Neural cell (in vitro differentiated cells): ENCODE data around the gene FAM53C. TPM values are rescaled to one million over a fixed set of nuclear protein-coding genes. Genes with fewer than 3 reads are reported as not detected.

Experiments
- H2AFZ ChIP-seq: fragments of 200-600, 300-800 bp; sonication (generic), shearing (Covaris generic); 2 replicates; pipeline ENCODE4 v1.6.0; 2014; ENCODE audit warnings: low read depth, mild to moderate bottlenecking, antibody characterized with exemption, low read length, moderate library complexity
- H3F3A ChIP-seq: fragments of 200-600 bp; shearing (Covaris generic); 2 replicates; pipeline ENCODE4 v1.6.1; 2016; ENCODE audit warnings: mild to moderate bottlenecking, moderate library complexity, mixed read lengths, antibody characterized with exemption, low read length; ENCODE audit not compliant: insufficient read depth, poor library complexity, severe bottlenecking
- H3K27ac ChIP-seq: fragments of 200-600, 300-800 bp; sonication (generic), shearing (Covaris generic); 2 replicates; pipeline ENCODE4 v1.5.1; 2014; ENCODE audit warnings: mild to moderate bottlenecking, low read length, moderate library complexity
- H3K27me3 ChIP-seq: fragments of 300-800, 200-600 bp; sonication (generic), shearing (Covaris generic); 2 replicates; pipeline ENCODE4 v1.6.0; 2014; ENCODE audit warnings: mild to moderate bottlenecking, low read depth, low read length, moderate library complexity; ENCODE audit not compliant: insufficient read depth
- H3K36me3 ChIP-seq: fragments of 300-800, 200-600 bp; sonication (generic), shearing (Covaris generic); 2 replicates; pipeline ENCODE4 v1.5.1; 2014; ENCODE audit warnings: mild to moderate bottlenecking, antibody characterized with exemption, low read length, moderate library complexity; ENCODE audit not compliant: insufficient read depth
- H3K4me2 ChIP-seq: fragments of 300-800, 200-600 bp; sonication (generic), shearing (Covaris generic); 2 replicates; pipeline ENCODE4 v1.6.0; 2014; ENCODE audit warnings: mild to moderate bottlenecking, low read length
- H3K4me3 ChIP-seq: fragments of 300-800, 200-600 bp; sonication (generic), shearing (Covaris generic); 2 replicates; pipeline ENCODE4 v1.5.1; 2014; ENCODE audit warnings: mild to moderate bottlenecking, low read length, moderate library complexity
- H3K79me2 ChIP-seq: fragments of 200-600 bp; shearing (Covaris generic); replicated peaks from 2 replicates; pipeline ENCODE4 v1.6.0; 2014; ENCODE audit warnings: mild to moderate bottlenecking, low read length, moderate library complexity; ENCODE audit not compliant: insufficient read depth
- H3K9ac ChIP-seq: fragments of 300-800, 200-600 bp; sonication (generic), shearing (Covaris generic); 2 replicates; pipeline ENCODE4 v1.6.1; 2016; ENCODE audit warnings: mild to moderate bottlenecking, low read length, mixed read lengths
- H3K9me2 ChIP-seq: fragments of 200-600 bp; shearing (Covaris generic); 2 replicates; pipeline ENCODE4 v1.6.1; 2016; ENCODE audit warnings: mild to moderate bottlenecking, low read length, mixed read lengths; ENCODE audit not compliant: insufficient read depth
- H3K9me3 ChIP-seq: fragments of 200-600, 300-800 bp; sonication (generic), shearing (Covaris generic); 2 replicates; pipeline ENCODE4 v1.6.1; 2016; ENCODE audit warnings: mild to moderate bottlenecking, mixed run types, low read length, moderate library complexity, mixed read lengths
- H4K20me1 ChIP-seq: fragments of 200-600 bp; shearing (Covaris generic); 2 replicates; pipeline ENCODE4 v1.6.1; 2016; ENCODE audit warnings: mild to moderate bottlenecking, mixed run types; ENCODE audit not compliant: insufficient read depth
- EP300 ChIP-seq: fragments of 450-650 bp; conservative IDR thresholded peaks from 2 replicates; pipeline ENCODE4 v1.6.1; 2014; ENCODE audit warnings: antibody characterized with exemption, mild to moderate bottlenecking, moderate library complexity; ENCODE audit not compliant: poor library complexity, severe bottlenecking
- EZH2 ChIP-seq: fragments of 200-600, 300-800 bp; shearing (Covaris generic), sonication (generic); IDR thresholded peaks from 2 replicates; pipeline ENCODE4 v1.6.1; 2014; ENCODE audit warnings: antibody characterized with exemption, low read length, borderline replicate concordance, mild to moderate bottlenecking; ENCODE audit not compliant: insufficient read depth, poor library complexity, severe bottlenecking
- MXI1 ChIP-seq: fragments of 450-650 bp; conservative IDR thresholded peaks from 2 replicates; pipeline ENCODE4 v1.6.1; 2014; ENCODE audit warnings: antibody characterized with exemption, mild to moderate bottlenecking; ENCODE audit not compliant: poor library complexity, severe bottlenecking
- POLR2AphosphoS5 ChIP-seq: IDR thresholded peaks from 2 replicates; pipeline ENCODE4 v1.6.1; 2012
- RAD21 ChIP-seq: fragments of 450-650 bp; conservative IDR thresholded peaks from 2 replicates; pipeline ENCODE4 v1.6.1; 2014; ENCODE audit warnings: antibody characterized with exemption, mild to moderate bottlenecking, moderate library complexity
- REST ChIP-seq: IDR thresholded peaks from 2 replicates; pipeline ENCODE4 v1.6.1; 2012; ENCODE audit warnings: borderline replicate concordance
- SMC3 ChIP-seq: fragments of 450-650 bp; conservative IDR thresholded peaks from 2 replicates; pipeline ENCODE4 v1.6.1; 2014; ENCODE audit warnings: antibody characterized with exemption, mild to moderate bottlenecking, moderate library complexity; ENCODE audit not compliant: poor library complexity
- TAF1 ChIP-seq: IDR thresholded peaks from 2 replicates; pipeline ENCODE4 v1.6.1; 2012; ENCODE audit warnings: low read depth
- polyA plus RNA-seq: library from polyadenylated mRNA; depleted of rRNA; stranded (reverse); fragments of >200 nt; gene quantifications from 2 replicates; pipeline ENCODE4 v1.2.3, GENCODE V29; 2014
- TF ChIP-seq, protein P1 (sequence below): fragments of 450-650 bp; IDR thresholded peaks from 2 replicates; pipeline ENCODE4 v1.5.1; 2014; ENCODE audit warnings: antibody characterized with exemption, mild to moderate bottlenecking, moderate library complexity; ENCODE audit not compliant: poor library complexity, severe bottlenecking

The FAM53C gene
- polyA plus RNA-seq, 1 donor from 2014 or later = 44.2 TPM

GRCh38 chr5:138303372-138303771, 34.7 kb upstream of the FAM53C start:
- Histone ChIP-seq H2AFZ (no peak overlapping the region), H3K9me3 (no peaks in the 10 kb centered on the region), H3K27me3 (no peaks in the 10 kb centered on the region), H3K36me3 (no peaks in the 10 kb centered on the region), H3K79me2 (no peaks in the 10 kb centered on the region), H3K4me2 (no peak overlapping the region), H3K4me3 (no peak overlapping the region), H4K20me1 (no peaks in the 10 kb centered on the region), H3K9ac (no peak overlapping the region), H3K27ac (no peak overlapping the region), H3F3A (no peaks in the 10 kb centered on the region), H3K9me2 (no peaks in the 10 kb centered on the region)
- TF ChIP-seq SMC3 (no peak), RAD21 (no peak), EP300 (no peak), MXI1 (no peak), REST (no peak), POLR2AphosphoS5 (no peak), EZH2 (no peak), TAF1 (no peak)
- TF ChIP-seq, protein P1, sequence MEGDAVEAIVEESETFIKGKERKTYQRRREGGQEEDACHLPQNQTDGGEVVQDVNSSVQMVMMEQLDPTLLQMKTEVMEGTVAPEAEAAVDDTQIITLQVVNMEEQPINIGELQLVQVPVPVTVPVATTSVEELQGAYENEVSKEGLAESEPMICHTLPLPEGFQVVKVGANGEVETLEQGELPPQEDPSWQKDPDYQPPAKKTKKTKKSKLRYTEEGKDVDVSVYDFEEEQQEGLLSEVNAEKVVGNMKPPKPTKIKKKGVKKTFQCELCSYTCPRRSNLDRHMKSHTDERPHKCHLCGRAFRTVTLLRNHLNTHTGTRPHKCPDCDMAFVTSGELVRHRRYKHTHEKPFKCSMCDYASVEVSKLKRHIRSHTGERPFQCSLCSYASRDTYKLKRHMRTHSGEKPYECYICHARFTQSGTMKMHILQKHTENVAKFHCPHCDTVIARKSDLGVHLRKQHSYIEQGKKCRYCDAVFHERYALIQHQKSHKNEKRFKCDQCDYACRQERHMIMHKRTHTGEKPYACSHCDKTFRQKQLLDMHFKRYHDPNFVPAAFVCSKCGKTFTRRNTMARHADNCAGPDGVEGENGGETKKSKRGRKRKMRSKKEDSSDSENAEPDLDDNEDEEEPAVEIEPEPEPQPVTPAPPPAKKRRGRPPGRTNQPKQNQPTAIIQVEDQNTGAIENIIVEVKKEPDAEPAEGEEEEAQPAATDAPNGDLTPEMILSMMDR = no peak

GRCh38 chr5:138305797-138306196, 32.3 kb upstream of the FAM53C start:
- no peaks in the 10 kb centered on the region for H4K20me1 ChIP-seq
- no peak overlapping the region for H3K4me2 ChIP-seq
- H3F3A ChIP-seq = no peaks in the 10 kb centered on the region
- no peaks in the 10 kb centered on the region for H3K9me3 ChIP-seq
- no peaks in the 10 kb centered on the region for H3K36me3 ChIP-seq
- no peaks in the 10 kb centered on the region for H3K27me3 ChIP-seq
- TF ChIP-seq POLR2AphosphoS5 = no peak
- no peak for TF ChIP-seq SMC3
- no peak for TF ChIP-seq REST
- TF ChIP-seq EP300 = no peak
- TF ChIP-seq MXI1 = no peak
- TF ChIP-seq TAF1 = no peak
- TF ChIP-seq EZH2 = no peak
- no peak for TF ChIP-seq RAD21
- TF ChIP-seq, protein P1 = no peak
- no peak overlapping the region for H3K9ac ChIP-seq
- no peaks in the 10 kb centered on the region for H3K79me2 ChIP-seq
- no peaks in the 10 kb centered on the region for H3K9me2 ChIP-seq
- no peak overlapping the region for H3K27ac ChIP-seq
- H2AFZ ChIP-seq = no peak overlapping the region
- no peak overlapping the region for H3K4me3 ChIP-seq
